K562 (cell line): Measurements from ENCODE around the gene FAM24B. TPM values are rescaled to one million over a fixed set of nuclear protein-coding genes. Genes with fewer than 3 reads are reported as not detected.

Experiments
- AFF4 ChIP-seq: sonication (generic); formaldehyde crosslinking; IDR thresholded peaks from 2 replicates; pipeline ENCODE4 v1.8.0; 2023; ENCODE audit warnings: mild to moderate bottlenecking, missing genetic modification reagents
- ESRRA ChIP-seq: fragments of 450-650 bp; IDR thresholded peaks from 2 replicates; pipeline ENCODE4 v1.6.1; 2014; ENCODE audit warnings: low read depth, mild to moderate bottlenecking, moderate library complexity, borderline replicate concordance
- GABPB1 ChIP-seq: sonication (generic); formaldehyde crosslinking; IDR thresholded peaks from 2 replicates; pipeline ENCODE4 v1.8.0; 2022; ENCODE audit warnings: mild to moderate bottlenecking, missing genetic modification reagents
- GATA2 ChIP-seq: sonication (generic); formaldehyde crosslinking; IDR thresholded peaks from 2 replicates; pipeline ENCODE4 v1.4.0; 2020; ENCODE audit warnings: mild to moderate bottlenecking, missing genetic modification reagents
- MEIS2 ChIP-seq: fragments of 450-650 bp; IDR thresholded peaks from 2 replicates; pipeline ENCODE4 v1.6.1; 2014; ENCODE audit warnings: mild to moderate bottlenecking; ENCODE audit not compliant: partially characterized antibody
- MLX ChIP-seq, 2 experiments: fragments of 450-650 bp in 1 of 2; sonication (generic) in 1 of 2; formaldehyde crosslinking; conservative IDR thresholded peaks; 2 replicates each; pipeline versions ENCODE4 v1.4.0 to v1.8.1; 2020 to 2022; ENCODE audit warnings: mild to moderate bottlenecking in 1 of 2, missing genetic modification reagents in 1 of 2
- PRMT5 ChIP-seq: sonication (generic); formaldehyde crosslinking; IDR thresholded peaks from 2 replicates; pipeline ENCODE4 v1.5.0; 2020; ENCODE audit warnings: missing genetic modification reagents
- SMAD4 ChIP-seq: fragments of 250-450 bp; sonication (Bioruptor Pico); conservative IDR thresholded peaks from 2 replicates; pipeline ENCODE4 v1.8.0; 2021; ENCODE audit warnings: inconsistent platforms, mild to moderate bottlenecking, moderate library complexity
- SP1 ChIP-seq: sonication (generic); formaldehyde crosslinking; IDR thresholded peaks from 2 replicates; pipeline ENCODE4 v1.8.1; 2022; ENCODE audit warnings: mild to moderate bottlenecking, missing genetic modification reagents
- THAP12 ChIP-seq: fragments of 250-450 bp; sonication (Bioruptor Pico); IDR thresholded peaks from 2 replicates; pipeline ENCODE4 v1.9.0; 2021; ENCODE audit warnings: mild to moderate bottlenecking, inconsistent platforms
- YY1 ChIP-seq, 3 experiments: IDR thresholded peaks; 2 replicates each; pipeline ENCODE4 v1.6.1; 2011; ENCODE audit warnings: low read length in 2 of 3, mild to moderate bottlenecking in 2 of 3, moderate library complexity in 2 of 3, borderline replicate concordance in 1 of 3, control low read depth in 1 of 3, low read depth in 1 of 3; ENCODE audit not compliant: insufficient read depth in 3 of 3, insufficient replicate concordance in 2 of 3, control insufficient read depth in 1 of 3, insufficient read length in 1 of 3; ENCODE audit errors: extremely low read depth in 1 of 3
- ZBTB9 ChIP-seq: fragments of 450-650 bp; formaldehyde crosslinking; IDR thresholded peaks from 2 replicates; pipeline ENCODE4 v1.4.0; 2020; ENCODE audit warnings: mild to moderate bottlenecking, moderate library complexity
- ZNF277 ChIP-seq: fragments of 250-450 bp; sonication (Bioruptor Pico); IDR thresholded peaks from 2 replicates; pipeline ENCODE4 v1.8.0; 2022; ENCODE audit warnings: inconsistent platforms, mild to moderate bottlenecking, moderate library complexity, borderline replicate concordance
- ZNF280B ChIP-seq: fragments of 250-450 bp; sonication (Bioruptor Pico); IDR thresholded peaks from 2 replicates; pipeline ENCODE4 v1.5.1; 2021; ENCODE audit warnings: mild to moderate bottlenecking
- polyA plus RNA-seq, 8 experiments: library from polyadenylated mRNA; depleted of rRNA in 4 of 8; stranded (reverse) in 5 of 8; unstranded in 3 of 8; fragments of >200 nt; fragmentation: Nextera tagmentation in 2 of 8; fragmentation: Illumina TruSeq in 1 of 8; extraction: Ambion mirVana in 2 of 8; extraction: Trizol in 1 of 8; gene quantifications; 2 replicates each; pipeline versions ENCODE4 v1.2.1 to v1.2.3, GENCODE V29; 2011 to 2014; ENCODE audit warnings: inconsistent platforms in 1 of 8, missing spikeins in 1 of 8
- total RNA-seq, 7 experiments: library from RNA; depleted of rRNA in 6 of 7; stranded (reverse); fragments of >200 nt in 6 of 7; fragmentation: Illumina TruSeq in 2 of 7; extraction: Trizol in 2 of 7; gene quantifications; 2 replicates each; pipeline versions ENCODE4 v1.2.1 to v1.2.3, GENCODE V29; 2011 to 2021; ENCODE audit warnings: low replicate concordance in 1 of 7

Gene FAM24B
- total and polyA plus RNA-seq, 9 of the 15 experiments (the other 6 are each of a cell fraction or from before 2014, with no cell fraction given), result 6.0 to 19.6 (median 9.2) TPM

GRCh38 chr10:122911889-122912484, 32.6 kb upstream of the FAM24B start (continued):
- TF ChIP-seq MLX (CRISPR knock-in tag; conservative IDR thresholded peaks at IDR 0.05) (peak in 1 of 2 experiments; percentile 99; a peak in 2 of 4 replicates), ZNF277 (CRISPR knock-in tag) (no peak), SMAD4 (CRISPR knock-in tag) (peak; percentile 76), GABPB1 (CRISPR knock-in tag) (peak; percentile 87), MEIS2 (no peak), PRMT5 (CRISPR knock-in tag) (peak; percentile 99), GATA2 (CRISPR knock-in tag) (peak; percentile 55), YY1 (IDR thresholded peaks at IDR 0.05; ENCODE audit: borderline replicate concordance in 1 of 3, control insufficient read depth in 1 of 3, extremely low read depth in 1 of 3, insufficient read depth in 3 of 3, insufficient read length in 1 of 3, insufficient replicate concordance in 2 of 3, low read depth in 1 of 3, low read length in 2 of 3) (no peak), ZNF280B (no peak), SP1 (CRISPR knock-in tag) (peak; percentile 47; the same call in 1 of the 2 replicates), ZBTB9 (0 out of 2 replicates have a peak, but pooled peaks have one; percentile 36), ESRRA (no peak), THAP12 (CRISPR knock-in tag) (no peak), AFF4 (CRISPR knock-in tag) (peak; percentile 99)
